Breast epithelium (tissue), 4 donors: Measurements from ENCODE around the gene CARS1. TPM values are rescaled to one million over a fixed set of nuclear protein-coding genes. Genes with fewer than 3 reads are reported as not detected.
A peak's percentile ranks its signal among the peaks of the same experiment; 100 is the strongest.

ENCODE experiments used
- DNase-seq, 2 donors: peaks; one replicate each; pipeline ENCODE4 v3.0.0-alpha.2; 2019; ENCODE audit warnings: low spot score in 2 of 2
- H3K27ac ChIP-seq, 2 donors: fragments of 200-600 bp; sonication (generic) in 1 of 2; one replicate each; pipeline ENCODE4 v1.5.1; 2016 to 2019; ENCODE audit warnings: mild to moderate bottlenecking in 1 of 2
- H3K27me3 ChIP-seq, 2 donors: fragments of 200-600 bp; sonication (generic) in 1 of 2; one replicate each; pipeline versions ENCODE4 v1.5.1 to v1.6.0; 2017 to 2019; ENCODE audit warnings: control low read depth in 1 of 2, mild to moderate bottlenecking in 1 of 2
- H3K36me3 ChIP-seq: fragments of 200-600 bp; one replicate; pipeline ENCODE4 v1.5.1; 2019
- H3K4me1 ChIP-seq, 2 donors: fragments of 200-600 bp; sonication (generic); one replicate each; pipeline ENCODE4 v1.5.1; 2016 to 2019; ENCODE audit warnings: control low read depth in 1 of 2
- H3K4me3 ChIP-seq, 3 donors: fragments of 200-600 bp; sonication (generic); 1 replicate in 2 of 3; 2 replicates in 1 of 3; pipeline ENCODE4 v1.5.1; 2016 to 2019; ENCODE audit warnings: mild to moderate bottlenecking in 3 of 3, moderate library complexity in 2 of 3
- H3K9me3 ChIP-seq, 2 donors: fragments of 200-600 bp; sonication (generic) in 1 of 2; one replicate each; pipeline ENCODE4 v1.5.1; 2016 to 2019; ENCODE audit warnings: control low read depth in 1 of 2
- POLR2A ChIP-seq: fragments of 450-650 bp; IDR thresholded peaks from one replicate; pipeline ENCODE4 v1.6.1; 2016; ENCODE audit warnings: antibody characterized with exemption, mild to moderate bottlenecking, moderate library complexity
- POLR2AphosphoS5 ChIP-seq, 3 donors: sonication (generic); formaldehyde crosslinking; IDR thresholded peaks; one replicate each; pipeline ENCODE4 v1.6.1; 2017; ENCODE audit warnings: antibody characterized with exemption in 3 of 3
- intact Hi-C: fragments of 100-400 bp; cut with DNase I; formaldehyde crosslinking; loops from one replicate; pipeline ENCODE4 v1.15.1; 2023; ENCODE audit warnings: low total_unique reads
- total RNA-seq, 3 donors: library from RNA; depleted of rRNA; stranded (reverse); fragments of >200 nt; gene quantifications; one replicate each; pipeline ENCODE4 v1.1.0, GENCODE V29; 2016
- TF ChIP-seq, protein P1 (sequence below), 3 donors: fragments of 450-650 bp; IDR thresholded peaks; one replicate each; pipeline ENCODE4 v1.5.1; 2016 to 2017; ENCODE audit warnings: antibody characterized with exemption in 3 of 3, mild to moderate bottlenecking in 3 of 3, moderate library complexity in 3 of 3

CARS1 gene
- total RNA-seq, 3 donors from 2014 or later = 30.1 to 42.6 (median 40.7) TPM

DNA sequence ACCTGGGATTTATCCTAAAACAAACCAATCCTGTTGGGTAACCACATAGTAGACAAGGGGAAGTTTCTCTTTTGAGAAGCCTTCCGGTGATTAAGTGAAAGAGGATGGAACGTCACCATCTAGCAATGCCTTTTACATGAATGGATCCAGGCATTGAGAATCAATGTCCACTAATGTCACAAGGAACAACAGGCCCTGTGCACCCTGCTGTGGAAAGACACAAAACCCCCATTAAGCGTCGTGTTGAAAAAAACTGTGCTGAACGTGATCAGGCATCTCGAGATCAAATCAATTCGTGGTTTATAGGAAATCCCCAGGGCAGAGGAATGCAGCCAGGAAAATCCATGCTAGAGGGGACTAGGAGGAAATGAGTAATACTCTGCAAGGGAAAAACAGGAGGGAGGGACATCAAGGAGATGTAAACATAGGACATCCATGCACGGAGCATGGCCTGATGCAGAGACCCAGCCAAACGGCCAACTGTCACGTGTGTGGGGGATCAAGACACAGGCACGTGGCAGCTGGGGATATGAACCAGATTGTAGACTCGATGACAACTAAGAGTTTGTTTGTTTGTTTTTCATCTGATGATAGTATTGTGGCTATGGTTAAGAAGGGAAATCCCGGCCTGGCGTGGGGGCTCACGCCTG is 38.6 kb upstream of the CARS1 start:
- H3K4me3 ChIP-seq = no peak overlapping the region
- H3K27ac ChIP-seq = peak overlapping the region; percentile 46 to 57
- no peaks in the 10 kb centered on the region for H3K27me3 ChIP-seq
- DNase-seq = peak in 1 of 2 donors; percentile 41
- no peaks in the 10 kb centered on the region for H3K36me3 ChIP-seq
- no peaks in the 10 kb centered on the region for H3K4me1 ChIP-seq
- TF ChIP-seq, protein P1, sequence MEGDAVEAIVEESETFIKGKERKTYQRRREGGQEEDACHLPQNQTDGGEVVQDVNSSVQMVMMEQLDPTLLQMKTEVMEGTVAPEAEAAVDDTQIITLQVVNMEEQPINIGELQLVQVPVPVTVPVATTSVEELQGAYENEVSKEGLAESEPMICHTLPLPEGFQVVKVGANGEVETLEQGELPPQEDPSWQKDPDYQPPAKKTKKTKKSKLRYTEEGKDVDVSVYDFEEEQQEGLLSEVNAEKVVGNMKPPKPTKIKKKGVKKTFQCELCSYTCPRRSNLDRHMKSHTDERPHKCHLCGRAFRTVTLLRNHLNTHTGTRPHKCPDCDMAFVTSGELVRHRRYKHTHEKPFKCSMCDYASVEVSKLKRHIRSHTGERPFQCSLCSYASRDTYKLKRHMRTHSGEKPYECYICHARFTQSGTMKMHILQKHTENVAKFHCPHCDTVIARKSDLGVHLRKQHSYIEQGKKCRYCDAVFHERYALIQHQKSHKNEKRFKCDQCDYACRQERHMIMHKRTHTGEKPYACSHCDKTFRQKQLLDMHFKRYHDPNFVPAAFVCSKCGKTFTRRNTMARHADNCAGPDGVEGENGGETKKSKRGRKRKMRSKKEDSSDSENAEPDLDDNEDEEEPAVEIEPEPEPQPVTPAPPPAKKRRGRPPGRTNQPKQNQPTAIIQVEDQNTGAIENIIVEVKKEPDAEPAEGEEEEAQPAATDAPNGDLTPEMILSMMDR (IDR thresholded peaks at IDR 0.05) = no peak
- TF ChIP-seq POLR2AphosphoS5 (IDR thresholded peaks at IDR 0.05) = peak; percentile 26 to 83 (median 35)
- TF ChIP-seq POLR2A = no peak
- intact Hi-C loops = loop anchor here (10.0 kb wide), 1 partner anchor 1821 kb away; no protein-coding TSS in a partner anchor
- H3K9me3 ChIP-seq = no peaks in the 10 kb centered on the region

DNA sequence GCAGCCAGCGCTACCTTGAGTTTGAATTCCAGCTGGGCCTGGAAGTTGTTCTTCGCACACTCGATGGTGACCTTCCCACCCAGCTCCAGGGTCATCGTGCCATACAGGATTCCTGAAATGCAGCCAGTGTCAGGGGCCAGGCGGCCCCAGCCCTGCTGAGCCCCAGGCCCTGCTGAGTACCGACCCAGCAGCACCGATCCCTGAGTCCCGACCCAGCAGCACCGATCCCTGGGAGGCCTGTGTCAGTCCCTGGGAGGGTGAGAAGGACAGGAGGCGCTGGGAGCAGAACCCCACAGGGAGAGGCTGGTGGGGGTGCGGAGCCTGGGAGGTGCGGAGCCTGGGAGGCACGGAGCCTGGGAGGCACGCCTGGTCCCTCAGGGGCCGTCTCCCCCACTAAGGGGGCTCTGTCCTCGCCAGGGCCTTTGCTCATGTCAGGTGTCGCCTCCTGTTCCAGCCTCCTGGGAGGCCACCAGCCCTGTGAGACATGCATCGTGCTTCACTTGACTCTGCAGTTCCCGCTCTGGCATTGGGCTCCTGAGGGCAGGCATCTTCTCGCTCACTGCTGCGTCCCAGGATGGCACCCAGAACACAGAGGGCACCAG is 37.1 kb upstream of the CARS1 start:
- no peaks in the 10 kb centered on the region for H3K4me1 ChIP-seq
- no peak overlapping the region for H3K4me3 ChIP-seq
- peak overlapping the region in 1 of 2 donors; percentile 63 for H3K27ac ChIP-seq
- DNase-seq = peak in 1 of 2 donors; percentile 48
- no peaks in the 10 kb centered on the region for H3K9me3 ChIP-seq
- no peaks in the 10 kb centered on the region for H3K27me3 ChIP-seq
- TF ChIP-seq POLR2AphosphoS5 (IDR thresholded peaks at IDR 0.05) (no peak), POLR2A (no peak)
- TF ChIP-seq, protein P1 (IDR thresholded peaks at IDR 0.05) = no peak
- intact Hi-C loops = loop anchor here (5.0 to 10.0 kb wide), 2 partner anchors 57 to 1820 kb away; no protein-coding TSS in a partner anchor
- H3K36me3 ChIP-seq = no peaks in the 10 kb centered on the region

DNA sequence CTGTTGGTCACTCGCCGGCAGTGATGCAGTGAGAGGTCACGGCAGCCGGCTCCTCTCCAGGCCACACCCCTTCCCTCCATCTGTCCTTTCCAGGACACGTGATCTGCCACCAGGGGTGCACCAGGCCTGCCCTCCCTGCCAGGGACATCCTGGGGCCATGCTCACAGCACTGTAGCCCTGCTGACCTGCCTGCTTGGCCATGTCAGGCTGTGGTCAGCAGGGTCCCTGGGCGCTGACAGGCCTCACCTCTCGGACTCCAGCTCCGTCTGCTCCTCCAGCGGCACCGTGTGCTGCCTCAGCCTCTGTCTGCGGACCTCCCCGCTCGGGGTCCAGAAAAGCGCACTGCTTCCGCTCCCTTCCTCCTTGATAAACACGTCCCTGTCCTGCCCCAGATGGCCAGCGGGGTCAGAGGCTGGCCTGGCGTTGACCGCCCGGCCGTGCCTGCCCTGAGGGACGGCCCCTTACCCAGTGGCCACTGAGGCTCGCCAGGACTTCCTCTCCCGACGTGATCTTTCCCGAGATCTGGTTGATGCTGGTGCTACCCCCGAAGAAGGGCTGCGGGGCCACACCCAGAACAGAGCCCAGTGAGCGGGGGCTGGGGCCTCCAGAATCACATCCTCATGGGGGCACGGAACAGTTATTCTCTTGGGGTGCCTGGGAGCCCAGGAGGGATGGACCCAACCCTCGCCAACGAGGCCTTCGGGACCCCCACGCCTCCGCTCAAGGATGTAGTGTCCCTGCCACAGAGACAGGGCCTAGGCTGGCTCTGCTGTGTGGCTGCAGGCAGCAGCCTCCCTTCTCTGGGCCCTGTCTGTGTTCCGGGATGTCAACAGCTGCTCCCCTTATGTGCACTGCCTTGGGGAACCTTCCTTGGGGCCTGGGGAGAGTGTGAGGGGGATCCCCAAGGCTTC is 36.3 kb upstream of the CARS1 start:
- peak in 1 of 2 donors; percentile 31 for DNase-seq
- intact Hi-C loops = loop anchor here (5.0 to 10.0 kb wide), 2 partner anchors 56 to 1819 kb away; no protein-coding TSS in a partner anchor
- no peak overlapping the region for H3K4me3 ChIP-seq
- TF ChIP-seq, protein P1 (IDR thresholded peaks at IDR 0.05) = no peak
- no peak for TF ChIP-seq POLR2A
- TF ChIP-seq POLR2AphosphoS5 (IDR thresholded peaks at IDR 0.05) = no peak
- no peaks in the 10 kb centered on the region for H3K4me1 ChIP-seq
- peak overlapping the region in 1 of 2 donors; percentile 63 for H3K27ac ChIP-seq
- H3K27me3 ChIP-seq = no peaks in the 10 kb centered on the region
- H3K9me3 ChIP-seq = no peaks in the 10 kb centered on the region
- H3K36me3 ChIP-seq = no peaks in the 10 kb centered on the region

DNA sequence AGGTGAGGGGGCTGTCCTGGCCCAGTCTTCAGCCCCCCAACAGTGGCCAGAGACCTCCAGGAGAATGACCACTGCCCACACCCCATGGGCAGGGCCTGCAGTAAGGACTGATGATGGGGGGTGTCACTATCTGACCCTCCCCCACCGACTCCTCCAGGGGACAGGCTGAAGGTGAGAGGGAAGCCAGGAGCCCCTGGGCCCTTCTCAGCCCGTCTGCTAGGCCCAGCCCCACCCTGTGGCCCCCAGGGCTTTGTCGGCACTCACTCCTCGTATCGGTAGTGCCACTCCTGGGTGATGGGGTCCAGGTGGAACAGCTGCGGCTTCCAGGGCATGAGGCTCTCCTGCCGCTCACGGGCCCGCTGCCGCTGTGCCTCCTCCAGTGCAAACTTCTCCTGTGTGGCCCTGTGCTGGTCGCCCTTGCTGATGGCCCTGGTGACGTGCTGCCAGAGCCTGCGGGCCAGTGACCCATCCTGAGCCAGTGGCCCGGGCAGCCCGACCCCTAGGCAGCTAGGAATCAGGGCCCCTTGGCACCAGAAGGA is 35.4 kb upstream of the CARS1 start:
- Histone ChIP-seq H3K27ac (peak overlapping the region in 1 of 2 donors; percentile 63), H3K4me3 (no peak overlapping the region), H3K27me3 (no peaks in the 10 kb centered on the region), H3K4me1 (no peaks in the 10 kb centered on the region), H3K9me3 (no peaks in the 10 kb centered on the region), H3K36me3 (no peaks in the 10 kb centered on the region)
- DNase-seq = no peak
- TF ChIP-seq, protein P1 (IDR thresholded peaks at IDR 0.05) = no peak
- no peak for TF ChIP-seq POLR2AphosphoS5 (IDR thresholded peaks at IDR 0.05)
- intact Hi-C loops = loop anchor here (5.0 to 10.0 kb wide), 2 partner anchors 55 to 1818 kb away; no protein-coding TSS in a partner anchor
